ENCODE results near the gene DCTN4. TPM values are rescaled to one million over a fixed set of nuclear protein-coding genes. Genes with fewer than 3 reads are reported as not detected.

The DCTN4 gene
- total RNA-seq, 1 experiment from 2014 or later = 48.5 TPM

DNA sequence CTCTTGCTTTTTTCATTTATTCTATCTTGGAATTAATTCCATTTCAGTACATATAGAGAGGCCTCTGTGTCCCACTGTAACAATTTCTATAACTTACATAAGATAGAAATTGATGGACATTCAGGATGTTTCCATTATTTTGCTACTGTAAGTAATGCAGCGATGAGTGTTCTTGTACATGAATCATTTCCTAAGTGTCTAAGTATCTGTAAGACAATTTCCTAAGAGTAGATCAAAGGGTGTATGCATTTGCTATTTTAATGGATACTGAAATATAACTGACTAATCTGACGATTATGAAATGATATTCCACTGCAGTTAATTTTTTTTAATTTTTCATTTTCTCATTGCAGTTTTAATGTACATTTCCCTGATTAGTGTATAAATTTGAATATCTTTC lies 35.0 kb downstream of the DCTN4 start:
- Mint-ChIP-seq H3K36me3 (ENCODE audit: insufficient read depth in 1 of 3, low read depth in 3 of 3) (peaks cover 16 to 56% (median 51%) of the 10 kb centered on the region in 3 experiments), H3K4me1 (no peaks in the 10 kb centered on the region), H3K4me3 (no peak overlapping the region), H3K9me3 (no peaks in the 10 kb centered on the region), H3K27me3 (ENCODE audit: low read depth) (no peaks in the 10 kb centered on the region), H3K27ac (no peak overlapping the region)
- H4K8ac ChIP-seq (replicated peaks; ENCODE audit: insufficient read length, low read depth, low read length) = no peak overlapping the region
- no peak overlapping the region for H3K4ac ChIP-seq (ENCODE audit: low read depth, low read length)
- no peak overlapping the region for H2BK15ac ChIP-seq (ENCODE audit: low read depth, low read length)
- no peak overlapping the region for H2AFZ ChIP-seq (ENCODE audit: low read length)
- H3K14ac ChIP-seq (ENCODE audit: insufficient read depth, low read length) = no peak overlapping the region
- no peak overlapping the region for H3K9ac ChIP-seq (ENCODE audit: extremely low read depth, insufficient read length, low read length)
- no peaks in the 10 kb centered on the region for H3K79me1 ChIP-seq (ENCODE audit: insufficient read depth, low read depth, low read length, poor library complexity, severe bottlenecking)
- H3K27ac ChIP-seq (ENCODE audit: insufficient read length, low read depth, low read length) = no peak overlapping the region
- no peak overlapping the region for H4K5ac ChIP-seq (ENCODE audit: insufficient read length, low read depth, low read length)
- no peak overlapping the region for H2BK20ac ChIP-seq (ENCODE audit: low read depth, low read length, poor library complexity, severe bottlenecking)
- no peak overlapping the region for H3K4me2 ChIP-seq (ENCODE audit: insufficient read depth, insufficient read length, low read length)
- DNase-seq = no peak
- H2BK12ac ChIP-seq (ENCODE audit: insufficient read length, low read depth, low read length) = no peak overlapping the region
- TF ChIP-seq, protein P1, sequence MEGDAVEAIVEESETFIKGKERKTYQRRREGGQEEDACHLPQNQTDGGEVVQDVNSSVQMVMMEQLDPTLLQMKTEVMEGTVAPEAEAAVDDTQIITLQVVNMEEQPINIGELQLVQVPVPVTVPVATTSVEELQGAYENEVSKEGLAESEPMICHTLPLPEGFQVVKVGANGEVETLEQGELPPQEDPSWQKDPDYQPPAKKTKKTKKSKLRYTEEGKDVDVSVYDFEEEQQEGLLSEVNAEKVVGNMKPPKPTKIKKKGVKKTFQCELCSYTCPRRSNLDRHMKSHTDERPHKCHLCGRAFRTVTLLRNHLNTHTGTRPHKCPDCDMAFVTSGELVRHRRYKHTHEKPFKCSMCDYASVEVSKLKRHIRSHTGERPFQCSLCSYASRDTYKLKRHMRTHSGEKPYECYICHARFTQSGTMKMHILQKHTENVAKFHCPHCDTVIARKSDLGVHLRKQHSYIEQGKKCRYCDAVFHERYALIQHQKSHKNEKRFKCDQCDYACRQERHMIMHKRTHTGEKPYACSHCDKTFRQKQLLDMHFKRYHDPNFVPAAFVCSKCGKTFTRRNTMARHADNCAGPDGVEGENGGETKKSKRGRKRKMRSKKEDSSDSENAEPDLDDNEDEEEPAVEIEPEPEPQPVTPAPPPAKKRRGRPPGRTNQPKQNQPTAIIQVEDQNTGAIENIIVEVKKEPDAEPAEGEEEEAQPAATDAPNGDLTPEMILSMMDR (conservative IDR thresholded peaks at IDR 0.05) = no peak
- no peaks in the 10 kb centered on the region for H3K23me2 ChIP-seq (ENCODE audit: insufficient read length, low read depth, low read length, poor library complexity, severe bottlenecking)
- H3K23ac ChIP-seq (ENCODE audit: insufficient read length, low read depth, low read length) = no peak overlapping the region
- no peak overlapping the region for H4K91ac ChIP-seq (ENCODE audit: insufficient read length, low read depth, low read length)
- no peaks in the 10 kb centered on the region for H4K20me1 ChIP-seq (ENCODE audit: control insufficient read depth, insufficient read depth, insufficient read length)
- H3K4me1 ChIP-seq (ENCODE audit: insufficient read depth, low read length) = no peaks in the 10 kb centered on the region
- no peak overlapping the region for H3K18ac ChIP-seq (ENCODE audit: insufficient read length, low read depth, low read length)
- no peak overlapping the region for H3T11ph ChIP-seq (ENCODE audit: low read length)
- H3K56ac ChIP-seq (ENCODE audit: insufficient read length, low read depth, low read length) = no peak overlapping the region
- H3K27me3 ChIP-seq (ENCODE audit: insufficient read depth, low read length) = no peaks in the 10 kb centered on the region
- H2BK5ac ChIP-seq (ENCODE audit: insufficient read length, low read length) = no peak overlapping the region
- no peak overlapping the region for H2BK120ac ChIP-seq (ENCODE audit: low read depth, low read length, poor library complexity, severe bottlenecking)
- H3K9me3 ChIP-seq (ENCODE audit: control insufficient read depth, low read depth, low read length) = no peaks in the 10 kb centered on the region
- WGBS (ENCODE audit: extremely low coverage, insufficient read length, low lambda C conversion rate) = no CpG with 5 or more reads among the region's 2 CpGs
- no peaks in the 10 kb centered on the region for H3K79me2 ChIP-seq (ENCODE audit: insufficient read depth, low read length)
- H2AK5ac ChIP-seq (ENCODE audit: insufficient read length, low read length) = no peak overlapping the region

Data from H9 (cell line).